Prostate gland (tissue), 2 donors: ENCODE data around the gene ENOX1. TPM values are rescaled to one million over a fixed set of nuclear protein-coding genes. Genes with fewer than 3 reads are reported as not detected.
A peak's percentile ranks its signal among the peaks of the same experiment; 100 is the strongest.

Experiments
- DNase-seq: peaks from one replicate; pipeline ENCODE4 v3.0.0-alpha.2; 2019; ENCODE audit warnings: low spot score
- H3K27ac ChIP-seq, 2 donors: fragments of 200-600 bp; sonication (generic); 2 replicates each; pipeline ENCODE4 v1.5.1; 2017 to 2019
- H3K27me3 ChIP-seq: fragments of 200-600 bp; sonication (generic); replicated peaks from 2 replicates; pipeline ENCODE4 v1.5.1; 2019; ENCODE audit not compliant: insufficient read depth
- H3K36me3 ChIP-seq, 2 donors: fragments of 200-600 bp; sonication (generic); 1 replicate in 1 of 2; 2 replicates in 1 of 2; pipeline versions ENCODE4 v1.5.1 to v1.8.1; 2017 to 2019
- H3K4me1 ChIP-seq: fragments of 200-600 bp; sonication (generic); replicated peaks from 2 replicates; pipeline ENCODE4 v1.5.1; 2019
- H3K4me3 ChIP-seq, 2 donors: fragments of 200-600 bp; sonication (generic); 2 replicates each; pipeline ENCODE4 v1.5.1; 2017 to 2019
- H3K9me3 ChIP-seq: fragments of 200-600 bp; sonication (generic); 2 replicates; pipeline ENCODE4 v1.5.1; 2017
- POLR2A ChIP-seq: fragments of 450-650 bp; IDR thresholded peaks from one replicate; pipeline ENCODE4 v1.6.1; 2016; ENCODE audit warnings: antibody characterized with exemption, mild to moderate bottlenecking
- POLR2AphosphoS5 ChIP-seq: sonication (generic); formaldehyde crosslinking; IDR thresholded peaks from one replicate; pipeline ENCODE4 v1.6.1; 2017; ENCODE audit warnings: antibody characterized with exemption
- WGBS: methylation state at CpG from one replicate; pipeline ENCODE4 v1.1.5; 2018; 5-methylcytosine and 5-hydroxymethylcytosine counted together
- intact Hi-C: fragments of 100-400 bp; cut with DNase I; formaldehyde crosslinking; loops from one replicate; pipeline ENCODE4 v1.14.2; 2022
- total RNA-seq, 2 donors: library from RNA; depleted of rRNA; stranded (reverse); fragments of >200 nt; gene quantifications; one replicate each; pipeline ENCODE4 v1.1.0, GENCODE V29; 2016
- TF ChIP-seq, protein P1 (sequence below), 4 experiments: fragments of 200-600 bp in 2 of 4; fragments of 450-650 bp in 2 of 4; sonication (generic) in 2 of 4; IDR thresholded peaks; 1 replicate in 3 of 4; 2 replicates in 1 of 4; pipeline ENCODE4 v1.5.1; 2016 to 2019; ENCODE audit warnings: antibody characterized with exemption in 4 of 4, mild to moderate bottlenecking in 2 of 4, moderate library complexity in 2 of 4

The ENOX1 gene
- total RNA-seq, 2 donors from 2014 or later, result 4.5 to 5.3 TPM

GRCh38 chr13:43298816-43299215, 488.0 kb downstream of the ENOX1 start:
- 35% methylated on average over 2 of the region's 2 CpGs for WGBS
- DNase-seq, result peak; percentile 29
- Histone ChIP-seq H3K4me1 (peaks cover 14% of the 10 kb centered on the region), H3K27me3 (no peaks in the 10 kb centered on the region), H3K9me3 (no peaks in the 10 kb centered on the region), H3K27ac (peak overlapping the region in 1 of 2 donors; percentile 28), H3K36me3 (no peaks in the 10 kb centered on the region), H3K4me3 (no peak overlapping the region)
- intact Hi-C loops, result no loop called here
- TF ChIP-seq, protein P1, sequence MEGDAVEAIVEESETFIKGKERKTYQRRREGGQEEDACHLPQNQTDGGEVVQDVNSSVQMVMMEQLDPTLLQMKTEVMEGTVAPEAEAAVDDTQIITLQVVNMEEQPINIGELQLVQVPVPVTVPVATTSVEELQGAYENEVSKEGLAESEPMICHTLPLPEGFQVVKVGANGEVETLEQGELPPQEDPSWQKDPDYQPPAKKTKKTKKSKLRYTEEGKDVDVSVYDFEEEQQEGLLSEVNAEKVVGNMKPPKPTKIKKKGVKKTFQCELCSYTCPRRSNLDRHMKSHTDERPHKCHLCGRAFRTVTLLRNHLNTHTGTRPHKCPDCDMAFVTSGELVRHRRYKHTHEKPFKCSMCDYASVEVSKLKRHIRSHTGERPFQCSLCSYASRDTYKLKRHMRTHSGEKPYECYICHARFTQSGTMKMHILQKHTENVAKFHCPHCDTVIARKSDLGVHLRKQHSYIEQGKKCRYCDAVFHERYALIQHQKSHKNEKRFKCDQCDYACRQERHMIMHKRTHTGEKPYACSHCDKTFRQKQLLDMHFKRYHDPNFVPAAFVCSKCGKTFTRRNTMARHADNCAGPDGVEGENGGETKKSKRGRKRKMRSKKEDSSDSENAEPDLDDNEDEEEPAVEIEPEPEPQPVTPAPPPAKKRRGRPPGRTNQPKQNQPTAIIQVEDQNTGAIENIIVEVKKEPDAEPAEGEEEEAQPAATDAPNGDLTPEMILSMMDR (IDR thresholded peaks at IDR 0.05), result no peak
- TF ChIP-seq POLR2AphosphoS5, result peak; percentile 22

GRCh38 chr13:43297967-43298678, 488.6 kb downstream of the ENOX1 start:
- H3K4me3 ChIP-seq, result no peak overlapping the region
- peaks cover 9% of the 10 kb centered on the region for H3K4me1 ChIP-seq
- H3K27ac ChIP-seq, result peak overlapping the region in 1 of 2 donors; percentile 28
- H3K9me3 ChIP-seq, result no peaks in the 10 kb centered on the region
- TF ChIP-seq POLR2AphosphoS5, result no peak
- TF ChIP-seq, protein P1 (IDR thresholded peaks at IDR 0.05), result no peak
- H3K36me3 ChIP-seq, result no peaks in the 10 kb centered on the region
- no peaks in the 10 kb centered on the region for H3K27me3 ChIP-seq
- DNase-seq, result peak; percentile 26
- intact Hi-C loops, result no loop called here
- 45% methylated on average over 6 of the region's 6 CpGs for WGBS

GRCh38 chr13:43295825-43296564, 490.8 kb downstream of the ENOX1 start:
- no peak overlapping the region for H3K27ac ChIP-seq
- H3K27me3 ChIP-seq, result no peaks in the 10 kb centered on the region
- peaks cover 5% of the 10 kb centered on the region for H3K4me1 ChIP-seq
- H3K9me3 ChIP-seq, result no peaks in the 10 kb centered on the region
- no peak for DNase-seq
- no peak overlapping the region for H3K4me3 ChIP-seq
- WGBS, result 92% methylated on average over 5 of the region's 5 CpGs
- no peaks in the 10 kb centered on the region for H3K36me3 ChIP-seq
- intact Hi-C loops, result no loop called here
- TF ChIP-seq, protein P1 (IDR thresholded peaks at IDR 0.05), result no peak
- no peak for TF ChIP-seq POLR2A
- no peak for TF ChIP-seq POLR2AphosphoS5

GRCh38 chr13:43295321-43295720, 491.5 kb downstream of the ENOX1 start:
- no peaks in the 10 kb centered on the region for H3K27me3 ChIP-seq
- H3K36me3 ChIP-seq, result no peaks in the 10 kb centered on the region
- no peak overlapping the region for H3K4me3 ChIP-seq
- no peak overlapping the region for H3K27ac ChIP-seq
- no peaks in the 10 kb centered on the region for H3K9me3 ChIP-seq
- DNase-seq, result no peak
- H3K4me1 ChIP-seq, result peaks cover 5% of the 10 kb centered on the region
- 97% methylated on average over 2 of the region's 2 CpGs for WGBS
- intact Hi-C loops, result no loop called here
- TF ChIP-seq, protein P1 (IDR thresholded peaks at IDR 0.05), result no peak
- TF ChIP-seq POLR2AphosphoS5 (no peak), POLR2A (no peak)
